Measurements from ENCODE around the gene TRIM54.

- TF ChIP-seq, protein P1, sequence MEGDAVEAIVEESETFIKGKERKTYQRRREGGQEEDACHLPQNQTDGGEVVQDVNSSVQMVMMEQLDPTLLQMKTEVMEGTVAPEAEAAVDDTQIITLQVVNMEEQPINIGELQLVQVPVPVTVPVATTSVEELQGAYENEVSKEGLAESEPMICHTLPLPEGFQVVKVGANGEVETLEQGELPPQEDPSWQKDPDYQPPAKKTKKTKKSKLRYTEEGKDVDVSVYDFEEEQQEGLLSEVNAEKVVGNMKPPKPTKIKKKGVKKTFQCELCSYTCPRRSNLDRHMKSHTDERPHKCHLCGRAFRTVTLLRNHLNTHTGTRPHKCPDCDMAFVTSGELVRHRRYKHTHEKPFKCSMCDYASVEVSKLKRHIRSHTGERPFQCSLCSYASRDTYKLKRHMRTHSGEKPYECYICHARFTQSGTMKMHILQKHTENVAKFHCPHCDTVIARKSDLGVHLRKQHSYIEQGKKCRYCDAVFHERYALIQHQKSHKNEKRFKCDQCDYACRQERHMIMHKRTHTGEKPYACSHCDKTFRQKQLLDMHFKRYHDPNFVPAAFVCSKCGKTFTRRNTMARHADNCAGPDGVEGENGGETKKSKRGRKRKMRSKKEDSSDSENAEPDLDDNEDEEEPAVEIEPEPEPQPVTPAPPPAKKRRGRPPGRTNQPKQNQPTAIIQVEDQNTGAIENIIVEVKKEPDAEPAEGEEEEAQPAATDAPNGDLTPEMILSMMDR (IDR thresholded peaks at IDR 0.05): no peak
- TF ChIP-seq POLR2A (IDR thresholded peaks at IDR 0.05): no peak
Measured at GRCh38 chr2:27350106-27350693, 68.0 kb downstream of the TRIM54 start.

All from thyroid gland (tissue), 4 donors.